Ishikawa (cell line): ENCODE measurements around the gene PPP6R3.

Source experiments
- CEBPB ChIP-seq: IDR thresholded peaks from 2 replicates; pipeline ENCODE4 v1.6.1; 2012
- CREB1 ChIP-seq: IDR thresholded peaks from 2 replicates; pipeline ENCODE4 v1.6.1; 2012; ENCODE audit warnings: low read depth
- EGR1 ChIP-seq: IDR thresholded peaks from 2 replicates; pipeline ENCODE4 v1.6.1; 2012
- EP300 ChIP-seq: IDR thresholded peaks from 2 replicates; pipeline ENCODE4 v1.6.1; 2012; ENCODE audit warnings: borderline replicate concordance
- FOXM1 ChIP-seq: IDR thresholded peaks from 2 replicates; pipeline ENCODE4 v1.6.1; 2012; ENCODE audit warnings: low read depth, borderline replicate concordance
- MAX ChIP-seq: IDR thresholded peaks from 2 replicates; pipeline ENCODE4 v1.6.1; 2012
- NFIC ChIP-seq: IDR thresholded peaks from 2 replicates; pipeline ENCODE4 v1.6.1; 2012
- RAD21 ChIP-seq: IDR thresholded peaks from 2 replicates; pipeline ENCODE4 v1.6.1; 2012; ENCODE audit warnings: low read depth
- REST ChIP-seq: IDR thresholded peaks from 2 replicates; pipeline ENCODE4 v1.6.1; 2012; ENCODE audit warnings: low read depth, mild to moderate bottlenecking
- TAF1 ChIP-seq: IDR thresholded peaks from 2 replicates; pipeline ENCODE4 v1.6.1; 2012; ENCODE audit warnings: low read depth, mild to moderate bottlenecking
- TCF12 ChIP-seq: IDR thresholded peaks from 2 replicates; pipeline ENCODE4 v1.6.1; 2012; ENCODE audit warnings: low read depth
- TEAD4 ChIP-seq: IDR thresholded peaks from 2 replicates; pipeline ENCODE4 v1.6.1; 2012
- USF1 ChIP-seq: IDR thresholded peaks from 2 replicates; pipeline ENCODE4 v1.6.1; 2012
- YY1 ChIP-seq: IDR thresholded peaks from 2 replicates; pipeline ENCODE4 v1.6.1; 2012; ENCODE audit warnings: low read depth
- ZBTB7A ChIP-seq: IDR thresholded peaks from 2 replicates; pipeline ENCODE4 v1.6.1; 2012; ENCODE audit warnings: low read depth

The PPP6R3 gene

GRCh38 chr11:68431984-68432645 lies 28.4 kb upstream of the PPP6R3 start:
- TF ChIP-seq NFIC: no peak
- TF ChIP-seq MAX: no peak
- TF ChIP-seq EGR1: no peak
- TF ChIP-seq RAD21: no peak
- TF ChIP-seq CEBPB: no peak
- no peak for TF ChIP-seq FOXM1
- TF ChIP-seq USF1: no peak
- no peak for TF ChIP-seq TCF12
- no peak for TF ChIP-seq TEAD4
- TF ChIP-seq CREB1: no peak
- TF ChIP-seq YY1: no peak
- TF ChIP-seq REST: no peak
- TF ChIP-seq EP300: no peak
- no peak for TF ChIP-seq ZBTB7A
- TF ChIP-seq TAF1: no peak

GRCh38 chr11:68432874-68433273 lies 27.7 kb upstream of the PPP6R3 start:
- no peak for TF ChIP-seq FOXM1
- TF ChIP-seq RAD21: no peak
- no peak for TF ChIP-seq TAF1
- TF ChIP-seq REST: no peak
- TF ChIP-seq USF1: no peak
- no peak for TF ChIP-seq NFIC
- TF ChIP-seq TCF12: no peak
- TF ChIP-seq CREB1: no peak
- TF ChIP-seq MAX: no peak

GRCh38 chr11:68433541-68433940 lies 27.0 kb upstream of the PPP6R3 start:
- TF ChIP-seq FOXM1 (no peak), RAD21 (no peak), TEAD4 (no peak), USF1 (no peak), EP300 (no peak), TAF1 (no peak), CEBPB (no peak), ZBTB7A (no peak), NFIC (no peak), YY1 (no peak), EGR1 (no peak), REST (no peak), TCF12 (no peak), CREB1 (no peak), MAX (no peak)
